Stimulated activated memory B cell treated with anti-CD40 and anti-IgM and Interleukin-4, amounts not matched to agents 10 μg/mL and 1 μg/mL and 100 μg/mL, for 72 hours (primary cell): ENCODE results near the gene MRPS27.
"Not testable (repeated sequence)": the region's sequence is repeated elsewhere in the genome, so short reads cannot be mapped to it uniquely, and the experiment has no call there.

Experiments
- ATAC-seq: fragments of 150-1000 bp; cut with Tn5 transposase; 2 replicates; pipeline ENCODE4 v1.10.0; 2021
- H3K27ac Mint-ChIP-seq: one replicate; pipeline ENCODE4 v1.8.0; 2022; ENCODE audit warnings: mild to moderate bottlenecking, mixed read lengths
- H3K27me3 Mint-ChIP-seq: one replicate; pipeline ENCODE4 v1.8.0; 2022; ENCODE audit warnings: mixed read lengths
- H3K36me3 Mint-ChIP-seq: one replicate; pipeline ENCODE4 v1.8.0; 2022; ENCODE audit warnings: mixed read lengths
- H3K4me1 Mint-ChIP-seq: one replicate; pipeline ENCODE4 v1.8.0; 2022; ENCODE audit warnings: mixed read lengths
- H3K4me3 Mint-ChIP-seq: one replicate; pipeline ENCODE4 v1.8.0; 2022; ENCODE audit warnings: mild to moderate bottlenecking, moderate library complexity, mixed read lengths
- H3K9me3 Mint-ChIP-seq: one replicate; pipeline ENCODE4 v1.8.0; 2022; ENCODE audit warnings: mixed read lengths

MRPS27 gene

GRCh38 chr5:72179816-72180440 lies 140.1 kb downstream of the MRPS27 start:
- H3K4me3 Mint-ChIP-seq = no peak overlapping the region
- no peaks in the 10 kb centered on the region for H3K4me1 Mint-ChIP-seq
- H3K27ac Mint-ChIP-seq = no peak overlapping the region
- no peaks in the 10 kb centered on the region for H3K36me3 Mint-ChIP-seq
- H3K27me3 Mint-ChIP-seq = peaks cover 67% of the 10 kb centered on the region
- ATAC-seq = no peak
- no peaks in the 10 kb centered on the region for H3K9me3 Mint-ChIP-seq

GRCh38 chr5:72179028-72179815 lies 140.8 kb downstream of the MRPS27 start:
- no peaks in the 10 kb centered on the region for H3K4me1 Mint-ChIP-seq
- H3K27ac Mint-ChIP-seq = no peak overlapping the region
- no peak for ATAC-seq
- no peaks in the 10 kb centered on the region for H3K9me3 Mint-ChIP-seq
- peaks cover 68% of the 10 kb centered on the region for H3K27me3 Mint-ChIP-seq
- no peaks in the 10 kb centered on the region for H3K36me3 Mint-ChIP-seq
- no peak overlapping the region for H3K4me3 Mint-ChIP-seq

- no peak for ATAC-seq
- no peaks in the 10 kb centered on the region for H3K9me3 Mint-ChIP-seq
- H3K36me3 Mint-ChIP-seq = no peaks in the 10 kb centered on the region
- no peak overlapping the region for H3K27ac Mint-ChIP-seq
- H3K27me3 Mint-ChIP-seq = peaks cover 51% of the 10 kb centered on the region
- H3K4me3 Mint-ChIP-seq = no peak overlapping the region
- no peaks in the 10 kb centered on the region for H3K4me1 Mint-ChIP-seq
These were observed 142.5 kb downstream of the MRPS27 start for GRCh38 chr5:72177538-72177937.

- H3K4me1 Mint-ChIP-seq = peaks cover 8% of the 10 kb centered on the region
- no peak overlapping the region for H3K4me3 Mint-ChIP-seq
- no peak overlapping the region for H3K27ac Mint-ChIP-seq
- no peak for ATAC-seq
- no peaks in the 10 kb centered on the region for H3K36me3 Mint-ChIP-seq
- H3K9me3 Mint-ChIP-seq = no peaks in the 10 kb centered on the region
- peaks cover 45% of the 10 kb centered on the region for H3K27me3 Mint-ChIP-seq
These were observed 147.3 kb downstream of the MRPS27 start for GRCh38 chr5:72172786-72173185.

- Mint-ChIP-seq H3K4me3 (no peak overlapping the region), H3K4me1 (peaks cover 8% of the 10 kb centered on the region), H3K9me3 (no peaks in the 10 kb centered on the region), H3K27ac (peak overlapping the region; percentile 44), H3K36me3 (no peaks in the 10 kb centered on the region), H3K27me3 (peaks cover 45% of the 10 kb centered on the region)
- ATAC-seq = peak; percentile 74
These were observed 148.4 kb downstream of the MRPS27 start for GRCh38 chr5:72171667-72172066.

- H3K9me3 Mint-ChIP-seq, H3K36me3 Mint-ChIP-seq, ATAC-seq, H3K4me1 Mint-ChIP-seq, H3K4me3 Mint-ChIP-seq: not testable (repeated sequence)
- Mint-ChIP-seq H3K27ac (peak overlapping the region; percentile 44), H3K27me3 (peaks cover 44% of the 10 kb centered on the region)
These were observed 148.9 kb downstream of the MRPS27 start for GRCh38 chr5:72171181-72171580.

- ATAC-seq = no peak
- H3K4me1 Mint-ChIP-seq = peaks cover 8% of the 10 kb centered on the region
- no peaks in the 10 kb centered on the region for H3K36me3 Mint-ChIP-seq
- H3K27me3 Mint-ChIP-seq = peaks cover 33% of the 10 kb centered on the region
- no peak overlapping the region for H3K4me3 Mint-ChIP-seq
- no peaks in the 10 kb centered on the region for H3K9me3 Mint-ChIP-seq
- H3K27ac Mint-ChIP-seq = no peak overlapping the region
These were observed 149.9 kb downstream of the MRPS27 start for GRCh38 chr5:72170101-72170500.
